H1 (cell line): ENCODE results near the gene STXBP4. TPM values are rescaled to one million over a fixed set of nuclear protein-coding genes. Genes with fewer than 3 reads are reported as not detected.
A peak's percentile ranks its signal among the peaks of the same experiment; 100 is the strongest.

Source experiments
- CTCF ChIA-PET: fragments of 300-600 bp; sonication (Branson Sonifier 250); formaldehyde crosslinking; loops from one replicate; lab custom pipeline; 2021; ENCODE audit not compliant: partially characterized antibody; lab: Charles Lee
- POLR2A ChIA-PET: fragments of 300-600 bp; sonication (Branson Sonifier 250); formaldehyde crosslinking; loops from one replicate; lab custom pipeline; 2021; ENCODE audit warnings: inconsistent platforms; ENCODE audit not compliant: partially characterized antibody; lab: Charles Lee
- DNase-seq, 2 experiments: peaks; one replicate each; pipeline versions ENCODE4 v3.0.0 to v3.0.0-alpha.2; 2010 to 2022; ENCODE audit warnings: low spot score in 2 of 2, low read depth in 1 of 2, mixed read lengths in 1 of 2
- FAIRE-seq: peaks from 2 replicates; lab custom pipeline; 2011; peaks lifted over from hg19 to GRCh38; lab: Jason Lieb, UNC
- H2AFZ ChIP-seq: 2 replicates; pipeline ENCODE4 v1.8.1; 2012; ENCODE audit warnings: low read length, inconsistent platforms
- H2AK5ac ChIP-seq: 2 replicates; pipeline ENCODE4 v1.6.1; 2013; ENCODE audit warnings: low read depth, low read length
- H2BK120ac ChIP-seq: replicated peaks from 2 replicates; pipeline ENCODE3; 2013; ENCODE audit warnings: low read depth, low read length, inconsistent platforms
- H2BK12ac ChIP-seq: 2 replicates; pipeline ENCODE4 v1.6.1; 2013; ENCODE audit warnings: low read depth, low read length
- H2BK15ac ChIP-seq: 2 replicates; pipeline ENCODE4 v1.6.1; 2013; ENCODE audit warnings: low read length
- H2BK20ac ChIP-seq: 2 replicates; pipeline ENCODE4 v1.6.1; 2013; ENCODE audit warnings: low read length
- H2BK5ac ChIP-seq: 2 replicates; pipeline ENCODE4 v1.6.1; 2013; ENCODE audit warnings: low read depth, low read length
- H3K14ac ChIP-seq: 2 replicates; pipeline ENCODE4 v1.6.1; 2013; ENCODE audit warnings: inconsistent platforms; ENCODE audit not compliant: insufficient read length
- H3K18ac ChIP-seq: 2 replicates; pipeline ENCODE4 v1.6.1; 2013; ENCODE audit warnings: low read length; ENCODE audit errors: extremely low read depth
- H3K23ac ChIP-seq: 2 replicates; pipeline ENCODE4 v1.6.1; 2013; ENCODE audit warnings: inconsistent platforms; ENCODE audit not compliant: insufficient read length
- H3K23me2 ChIP-seq: 2 replicates; pipeline ENCODE4 v1.6.1; 2013; ENCODE audit warnings: low read depth, low read length
- H3K27ac ChIP-seq: 2 replicates; pipeline ENCODE4 v1.6.1; 2011; ENCODE audit warnings: low read depth, low read length, inconsistent platforms
- H3K27me3 ChIP-seq, 4 experiments: replicated peaks in 1 of 4; 1 replicate in 1 of 4; 2 replicates in 3 of 4; pipeline versions ENCODE4 v1.6.1 to v1.8.1; 2011 to 2013; ENCODE audit warnings: low read length in 3 of 4, mild to moderate bottlenecking in 3 of 4, inconsistent platforms in 2 of 4, mixed read lengths in 2 of 4, moderate library complexity in 1 of 4; ENCODE audit not compliant: control insufficient read depth in 3 of 4, insufficient read depth in 3 of 4; ENCODE audit errors: extremely low read depth in 1 of 4
- H3K36me3 ChIP-seq, 4 experiments: 2 replicates each; pipeline versions ENCODE4 v1.6.1 to v1.8.1; 2011 to 2013; ENCODE audit warnings: mild to moderate bottlenecking in 4 of 4, low read length in 3 of 4, moderate library complexity in 2 of 4, control low read depth in 1 of 4, inconsistent platforms in 1 of 4; ENCODE audit not compliant: insufficient read depth in 4 of 4, control insufficient read depth in 2 of 4
- H3K4ac ChIP-seq: replicated peaks from 2 replicates; pipeline ENCODE3; 2013; ENCODE audit warnings: low read length, low read depth, mixed read lengths, inconsistent platforms; ENCODE audit not compliant: insufficient read length
- H3K4me1 ChIP-seq, 4 experiments: replicated peaks in 1 of 4; 1 replicate in 1 of 4; 2 replicates in 3 of 4; pipeline versions ENCODE4 v1.6.1 to v1.8.1; 2011 to 2013; ENCODE audit warnings: low read length in 3 of 4, inconsistent platforms in 2 of 4, mixed read lengths in 1 of 4; ENCODE audit not compliant: insufficient read depth in 4 of 4, control insufficient read depth in 3 of 4
- H3K4me2 ChIP-seq, 2 experiments: 2 replicates each; pipeline versions ENCODE4 v1.6.1 to v1.8.1; 2011 to 2013; ENCODE audit warnings: low read depth in 2 of 2, low read length in 2 of 2, control low read depth in 1 of 2, inconsistent platforms in 1 of 2, mild to moderate bottlenecking in 1 of 2; ENCODE audit not compliant: insufficient read depth in 1 of 2
- H3K4me3 ChIP-seq, 4 experiments: fragments of 200-600, 300-600 bp in 1 of 4; sonication (generic), shearing (Covaris generic), sonication (Bioruptor Twin) in 1 of 4; 2 replicates each; pipeline versions ENCODE4 v1.5.1 to v1.8.1; 2011 to 2016; ENCODE audit warnings: low read length in 4 of 4, low read depth in 3 of 4, control low read depth in 2 of 4, inconsistent platforms in 2 of 4, mild to moderate bottlenecking in 2 of 4, mixed read lengths in 1 of 4, moderate library complexity in 1 of 4; ENCODE audit not compliant: insufficient read depth in 2 of 4; ENCODE audit errors: extremely low read depth in 1 of 4
- H3K56ac ChIP-seq: replicated peaks from 2 replicates; pipeline ENCODE3; 2013; ENCODE audit warnings: low read depth, mild to moderate bottlenecking, mixed read lengths, low read length, inconsistent platforms; ENCODE audit not compliant: insufficient read length
- H3K79me1 ChIP-seq: 2 replicates; pipeline ENCODE4 v1.6.1; 2013; ENCODE audit warnings: low read depth, low read length, control low read depth
- H3K79me2 ChIP-seq, 2 experiments: 2 replicates each; pipeline versions ENCODE4 v1.6.1 to v1.8.1; 2012 to 2013; ENCODE audit warnings: low read length in 2 of 2, mild to moderate bottlenecking in 2 of 2, inconsistent platforms in 1 of 2; ENCODE audit not compliant: insufficient read depth in 2 of 2, control insufficient read depth in 1 of 2
- H3K9ac ChIP-seq, 4 experiments: replicated peaks in 1 of 4; 1 replicate in 1 of 4; 2 replicates in 3 of 4; pipeline versions ENCODE4 v1.6.1 to v1.8.1; 2011 to 2013; ENCODE audit warnings: low read depth in 3 of 4, low read length in 3 of 4, control low read depth in 2 of 4, mild to moderate bottlenecking in 2 of 4, moderate library complexity in 2 of 4, inconsistent platforms in 1 of 4; ENCODE audit errors: extremely low read depth in 1 of 4
- H3K9me3 ChIP-seq, 2 experiments: 2 replicates each; pipeline versions ENCODE4 v1.6.1 to v1.8.1; 2012 to 2013; ENCODE audit warnings: mild to moderate bottlenecking in 2 of 2, moderate library complexity in 2 of 2, control low read depth in 1 of 2, inconsistent platforms in 1 of 2, low read depth in 1 of 2, low read length in 1 of 2, mixed read lengths in 1 of 2; ENCODE audit not compliant: insufficient read depth in 2 of 2
- H4K20me1 ChIP-seq, 2 experiments: replicated peaks in 1 of 2; 2 replicates each; pipeline versions ENCODE3 to v1.8.1; 2011 to 2013; ENCODE audit warnings: inconsistent platforms in 2 of 2, low read length in 2 of 2, mild to moderate bottlenecking in 1 of 2; ENCODE audit not compliant: insufficient read depth in 2 of 2, control insufficient read depth in 1 of 2
- H4K5ac ChIP-seq: 2 replicates; pipeline ENCODE4 v1.6.1; 2013; ENCODE audit warnings: low read length, low read depth, mixed read lengths, inconsistent platforms; ENCODE audit not compliant: insufficient read length
- H4K8ac ChIP-seq: 2 replicates; pipeline ENCODE4 v1.8.0; 2013; ENCODE audit warnings: mild to moderate bottlenecking, moderate library complexity, low read length, inconsistent platforms; ENCODE audit not compliant: insufficient read depth; ENCODE audit errors: extremely low read depth
- H4K91ac ChIP-seq: replicated peaks from 2 replicates; pipeline ENCODE3; 2013; ENCODE audit warnings: low read length, mixed read lengths, inconsistent platforms; ENCODE audit not compliant: insufficient read length
- CTCF ChIP-seq, 3 experiments: IDR thresholded peaks; 1 replicate in 2 of 3; 2 replicates in 1 of 3; pipeline versions ENCODE4 v1.5.1 to v1.6.1; 2011; ENCODE audit warnings: low read length in 3 of 3, mild to moderate bottlenecking in 3 of 3, inconsistent platforms in 2 of 3, low read depth in 1 of 3, moderate library complexity in 1 of 3; ENCODE audit not compliant: insufficient read depth in 1 of 3; ENCODE audit errors: control extremely low read depth in 1 of 3
- RAD21 ChIP-seq, 2 experiments: IDR thresholded peaks in 1 of 2; conservative IDR thresholded peaks in 1 of 2; 2 replicates each; pipeline ENCODE4 v1.6.1; 2011; ENCODE audit warnings: low read depth in 2 of 2, low read length in 2 of 2, improper control_type of control experiment in 1 of 2, inconsistent platforms in 1 of 2, mild to moderate bottlenecking in 1 of 2, moderate library complexity in 1 of 2
- RBBP5 ChIP-seq: IDR thresholded peaks from 2 replicates; pipeline ENCODE4 v1.7.1; 2012; ENCODE audit warnings: low read depth, mild to moderate bottlenecking, inconsistent platforms, low read length, moderate library complexity, borderline replicate concordance
- SIX5 ChIP-seq: IDR thresholded peaks from 2 replicates; pipeline ENCODE4 v1.6.1; 2011; ENCODE audit warnings: mild to moderate bottlenecking, low read depth, low read length
- TAF7 ChIP-seq: optimal IDR thresholded peaks from 2 replicates; pipeline ENCODE3; 2011; ENCODE audit warnings: low read depth, mild to moderate bottlenecking, inconsistent platforms, low read length, moderate library complexity, borderline replicate concordance
- TCF12 ChIP-seq: IDR thresholded peaks from 2 replicates; pipeline ENCODE4 v1.6.1; 2011; ENCODE audit warnings: low read depth, mild to moderate bottlenecking, low read length
- WGBS, 2 experiments: shearing (Covaris generic) in 1 of 2; methylation state at CpG; one replicate each; pipeline versions ENCODE4 v1.1.6 to v1.1.7; 2013 to 2015; ENCODE audit warnings: low lambda C conversion rate in 2 of 2, mixed read lengths in 2 of 2, inconsistent platforms in 1 of 2, low coverage in 1 of 2, missing lambda C conversion rate in 1 of 2; ENCODE audit not compliant: insufficient replicate concordance in 2 of 2, insufficient coverage in 1 of 2, insufficient read length in 1 of 2; ENCODE audit errors: extremely low coverage in 1 of 2, missing lambda C conversion rate in 1 of 2; 5-methylcytosine and 5-hydroxymethylcytosine counted together
- polyA plus RNA-seq, 7 experiments: library from polyadenylated mRNA; depleted of rRNA in 3 of 7; stranded (reverse) in 5 of 7; unstranded in 2 of 7; fragments of >200 nt in 5 of 7; fragments of 200-250 nt in 2 of 7; gene quantifications; 1 replicate in 5 of 7; 2 replicates in 1 of 7; 4 replicates in 1 of 7; pipeline versions ENCODE4 v1.2.1 to v1.2.3, GENCODE V29; 2011 to 2013; ENCODE audit warnings: missing spikeins in 2 of 7, mixed read lengths in 2 of 7
- total RNA-seq: library from RNA; stranded (reverse); fragmentation: NEBNext Ultra II Directional; extraction: Animal tissue kit (Norgen Biotek cat#: 25700); gene quantifications from 2 replicates; pipeline ENCODE4 v1.2.1, GENCODE V29; 2021

STXBP4 gene
- total and polyA plus RNA-seq, 2 of the 8 experiments (the other 6 are each of a cell fraction or from before 2014, with no cell fraction given): 3.2 to 18.5 TPM

GRCh38 chr17:55177159-55177854 lies 208.7 kb downstream of the STXBP4 start:
- no peak overlapping the region for H2BK12ac ChIP-seq
- H3K14ac ChIP-seq: no peak overlapping the region
- no peaks in the 10 kb centered on the region; a peak in 1 of 7 replicates for H3K4me1 ChIP-seq
- FAIRE-seq: no peak
- no peak overlapping the region for H4K5ac ChIP-seq
- H2BK15ac ChIP-seq: no peak overlapping the region
- no peak overlapping the region for H2BK5ac ChIP-seq
- peaks cover 4 to 9% of the 10 kb centered on the region in 2 experiments; a peak in 2 of 4 replicates for H3K9me3 ChIP-seq
- CTCF ChIA-PET: interaction anchor here (0.5 to 3.1 kb wide), 7 partner anchors 9 to 76 kb away, joined by 3 to 12 read pairs (median 3); no protein-coding TSS in a partner anchor
- no peaks in the 10 kb centered on the region for H4K20me1 ChIP-seq
- no peak overlapping the region for H3K4me3 ChIP-seq
- H3K9ac ChIP-seq: no peak overlapping the region
- no peaks in the 10 kb centered on the region; a peak in 1 of 8 replicates for H3K36me3 ChIP-seq
- H3K4ac ChIP-seq: no peak overlapping the region
- no peak for DNase-seq
- H3K27ac ChIP-seq: no peak overlapping the region
- WGBS, 2 experiments: 63% methylated on average over 3 of the region's 3 CpGs; no CpG with 5 or more reads in 1 of the 2 experiments
- H2BK20ac ChIP-seq: no peak overlapping the region
- no peaks in the 10 kb centered on the region for H3K27me3 ChIP-seq
- no peak overlapping the region for H2AFZ ChIP-seq
- no peak overlapping the region for H2AK5ac ChIP-seq
- H3K18ac ChIP-seq: no peak overlapping the region
- TF ChIP-seq RAD21 (IDR thresholded peaks at IDR 0.05 in 1 of 2, conservative IDR thresholded peaks at IDR 0.05 in 1 of 2; ENCODE audit: low read depth in 2 of 2, low read length in 2 of 2): peak; percentile 50 to 64
- TF ChIP-seq SIX5: no peak
- TF ChIP-seq CTCF (IDR thresholded peaks at IDR 0.05; ENCODE audit: control extremely low read depth in 1 of 3, insufficient read depth in 1 of 3, low read depth in 1 of 3, low read length in 3 of 3): peak; percentile 54 to 65 (median 55)
- TF ChIP-seq TCF12: no peak
- no peak for TF ChIP-seq TAF7
- no peak for TF ChIP-seq RBBP5
- TF ChIP-seq, all 59 proteins: peak for 2
- no peak overlapping the region for H3K56ac ChIP-seq
- H3K79me2 ChIP-seq: no peaks in the 10 kb centered on the region
- no peak overlapping the region for H4K8ac ChIP-seq
- H3K4me2 ChIP-seq: no peak overlapping the region
- no peak overlapping the region for H4K91ac ChIP-seq
- no peaks in the 10 kb centered on the region for H3K23me2 ChIP-seq
- H3K23ac ChIP-seq: no peak overlapping the region
- H3K79me1 ChIP-seq: no peaks in the 10 kb centered on the region
- POLR2A ChIA-PET: no interaction called here
- H2BK120ac ChIP-seq: no peak overlapping the region
